ENCODE data around the gene ATP8A2. TPM values are rescaled to one million over a fixed set of nuclear protein-coding genes. Genes with fewer than 3 reads are reported as not detected.
"Not testable (repeated sequence)": the region's sequence is repeated elsewhere in the genome, so short reads cannot be mapped to it uniquely, and the experiment has no call there.

Gene ATP8A2
- total RNA-seq, result under 1 TPM; 0.67 to 0.74 TPM

DNA sequence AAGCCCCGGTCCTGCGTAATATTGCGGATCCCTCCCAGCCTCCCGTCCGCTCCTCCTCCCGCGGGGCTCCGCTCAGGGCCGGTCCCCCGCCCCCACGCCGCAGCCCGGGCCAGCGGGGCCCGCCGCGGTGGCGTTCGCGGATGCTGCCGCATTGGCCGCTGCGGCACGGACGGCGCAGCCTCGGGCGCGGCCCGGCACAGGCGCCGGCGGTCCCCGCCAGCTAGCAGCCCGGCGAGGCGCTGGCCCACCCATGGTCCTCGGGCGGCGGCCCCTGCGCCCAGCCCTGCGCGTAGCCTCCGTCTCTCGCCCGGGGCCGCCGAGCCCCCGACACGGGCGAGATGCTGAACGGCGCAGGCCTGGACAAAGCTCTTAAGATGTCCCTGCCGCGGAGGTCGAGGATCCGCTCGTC lies at the start of gene ATP8A2:
ATP8A2 (plus strand) TSS at position 100 of the 409 bp plus-strand sequence; CDS start at position 339, 239 bp downstream.
- Mint-ChIP-seq H3K4me3 (peak within 1 kb of the TSS; percentile 56 to 74), H3K27me3 (ENCODE audit: low read depth) (peaks cover 72% of the 10 kb centered on the region), H3K36me3 (ENCODE audit: insufficient read depth in 2 of 2) (no peaks in the 10 kb centered on the region), H3K9me3 (no peaks in the 10 kb centered on the region), H3K27ac (no peak within 1 kb of the TSS), H3K4me1 (ENCODE audit: low read depth) (peaks cover 4% of the 10 kb centered on the region)
- no peak for DNase-seq
- peak; percentile 54 to 56 for ATAC-seq (replicated peaks in 1 of 2)

- no peak for DNase-seq
- Mint-ChIP-seq H3K4me3 (no peak overlapping the region), H3K9me3 (no peaks in the 10 kb centered on the region), H3K4me1 (ENCODE audit: low read depth) (no peaks in the 10 kb centered on the region), H3K27ac (peak overlapping the region; percentile 17), H3K27me3 (ENCODE audit: low read depth) (no peaks in the 10 kb centered on the region), H3K36me3 (ENCODE audit: insufficient read depth in 2 of 2) (peaks cover 0 to 21% of the 10 kb centered on the region in 2 donors)
- ATAC-seq (replicated peaks in 1 of 2), result no peak
Measured at GRCh38 chr13:25324100-25324499, 47.7 kb upstream of the ATP8A2 start.

DNA sequence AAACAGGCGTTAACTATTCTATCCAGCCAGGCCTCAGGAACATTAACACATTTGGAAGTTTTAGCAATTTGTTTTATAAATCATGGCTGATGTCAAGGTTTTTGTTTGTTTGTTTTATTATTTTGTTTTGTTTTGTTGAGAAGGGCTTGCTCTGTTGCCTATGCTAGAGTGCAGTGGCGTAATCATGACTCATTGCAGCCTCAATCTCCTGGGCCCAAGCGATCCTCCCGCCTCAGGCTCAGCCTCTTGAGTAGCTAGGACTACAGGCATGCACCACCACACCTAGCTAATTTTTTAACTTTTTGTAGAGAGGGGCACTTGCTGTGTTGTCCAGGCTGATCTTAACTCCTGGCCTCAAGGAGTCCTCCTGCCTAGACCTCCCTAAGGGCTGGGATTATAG lies 42.1 kb upstream of the ATP8A2 start:
- H3K36me3 Mint-ChIP-seq (ENCODE audit: insufficient read depth in 2 of 2), result peaks cover 3 to 29% of the 10 kb centered on the region in 2 donors
- H3K9me3 Mint-ChIP-seq, result no peaks in the 10 kb centered on the region
- H3K4me3 Mint-ChIP-seq, result no peak overlapping the region
- no peak for DNase-seq
- H3K27ac Mint-ChIP-seq, result no peak overlapping the region
- no peaks in the 10 kb centered on the region for H3K27me3 Mint-ChIP-seq (ENCODE audit: low read depth)
- peaks cover 4% of the 10 kb centered on the region for H3K4me1 Mint-ChIP-seq (ENCODE audit: low read depth)
- no peak for ATAC-seq (replicated peaks in 1 of 2)

- no peak overlapping the region for H3K4me3 Mint-ChIP-seq
- no peaks in the 10 kb centered on the region for H3K9me3 Mint-ChIP-seq
- ATAC-seq (replicated peaks in 1 of 2) (no peak), DNase-seq (no peak)
- no peaks in the 10 kb centered on the region for H3K27me3 Mint-ChIP-seq (ENCODE audit: low read depth)
- no peak overlapping the region for H3K27ac Mint-ChIP-seq
- peaks cover 4% of the 10 kb centered on the region for H3K4me1 Mint-ChIP-seq (ENCODE audit: low read depth)
- H3K36me3 Mint-ChIP-seq (ENCODE audit: insufficient read depth in 2 of 2), result peaks cover 3 to 26% of the 10 kb centered on the region in 2 donors
Measured at GRCh38 chr13:25330541-25330940, 41.2 kb upstream of the ATP8A2 start.

DNA sequence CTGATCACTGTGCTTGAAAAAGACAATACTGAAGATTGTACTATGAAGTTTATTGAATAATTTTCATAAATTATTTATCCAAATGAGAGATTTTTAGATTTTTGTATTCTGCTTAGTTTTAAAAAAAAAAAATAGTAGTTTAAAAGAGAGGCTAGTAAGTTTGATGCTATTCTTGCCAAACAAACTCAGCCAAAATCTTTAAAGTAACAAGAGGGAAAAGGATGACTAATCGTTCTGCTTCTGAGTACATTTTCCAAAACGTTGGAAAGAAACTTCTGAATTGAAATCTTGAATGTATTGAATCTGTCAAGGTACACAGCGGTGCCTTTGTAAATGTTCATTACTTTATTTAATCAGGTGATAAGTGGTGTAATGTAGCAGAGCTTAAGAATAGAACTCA lies 35.9 kb upstream of the ATP8A2 start:
- no peaks in the 10 kb centered on the region for H3K9me3 Mint-ChIP-seq
- peaks cover 3 to 18% of the 10 kb centered on the region in 2 donors for H3K36me3 Mint-ChIP-seq (ENCODE audit: insufficient read depth in 2 of 2)
- H3K27me3 Mint-ChIP-seq (ENCODE audit: low read depth), result no peaks in the 10 kb centered on the region
- no peak for DNase-seq
- H3K27ac Mint-ChIP-seq, result no peak overlapping the region
- no peak overlapping the region for H3K4me3 Mint-ChIP-seq
- peaks cover 4% of the 10 kb centered on the region for H3K4me1 Mint-ChIP-seq (ENCODE audit: low read depth)
- no peak for ATAC-seq (replicated peaks in 1 of 2)

DNA sequence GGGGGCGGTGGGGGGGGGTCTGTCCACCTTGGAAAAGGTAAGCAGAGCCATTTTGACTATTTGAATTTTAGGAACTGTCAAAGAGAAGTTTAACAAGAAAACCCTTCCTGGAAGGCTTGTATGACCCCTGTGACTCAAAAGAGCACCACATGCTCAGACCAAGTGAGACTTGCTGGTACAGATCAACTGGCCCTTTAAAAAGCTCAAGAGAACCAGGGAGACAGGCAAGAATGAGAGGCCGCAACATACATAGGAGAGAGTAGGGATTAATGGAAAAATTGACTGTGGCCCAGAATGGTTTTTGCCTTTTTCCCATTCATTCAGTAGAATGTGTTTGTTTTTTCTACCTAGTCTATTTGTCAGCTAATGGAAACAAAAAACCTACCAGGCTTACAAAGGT lies 26.2 kb upstream of the ATP8A2 start:
- Mint-ChIP-seq H3K4me3 (no peak overlapping the region), H3K9me3 (no peaks in the 10 kb centered on the region), H3K27ac (no peak overlapping the region), H3K27me3 (ENCODE audit: low read depth) (no peaks in the 10 kb centered on the region), H3K4me1 (ENCODE audit: low read depth) (no peaks in the 10 kb centered on the region), H3K36me3 (ENCODE audit: insufficient read depth in 2 of 2) (peaks cover 2% of the 10 kb centered on the region in 2 donors)
- ATAC-seq (replicated peaks in 1 of 2), result no peak
- DNase-seq, result no peak

- Mint-ChIP-seq H3K36me3 (ENCODE audit: insufficient read depth in 2 of 2) (peaks cover 2% of the 10 kb centered on the region in 2 donors), H3K27ac (no peak overlapping the region), H3K4me3 (no peak overlapping the region), H3K9me3 (no peaks in the 10 kb centered on the region), H3K27me3 (ENCODE audit: low read depth) (no peaks in the 10 kb centered on the region), H3K4me1 (ENCODE audit: low read depth) (no peaks in the 10 kb centered on the region)
- no peak for DNase-seq
- no peak for ATAC-seq (replicated peaks in 1 of 2)
Measured at GRCh38 chr13:25347151-25347550, 24.6 kb upstream of the ATP8A2 start.

DNA sequence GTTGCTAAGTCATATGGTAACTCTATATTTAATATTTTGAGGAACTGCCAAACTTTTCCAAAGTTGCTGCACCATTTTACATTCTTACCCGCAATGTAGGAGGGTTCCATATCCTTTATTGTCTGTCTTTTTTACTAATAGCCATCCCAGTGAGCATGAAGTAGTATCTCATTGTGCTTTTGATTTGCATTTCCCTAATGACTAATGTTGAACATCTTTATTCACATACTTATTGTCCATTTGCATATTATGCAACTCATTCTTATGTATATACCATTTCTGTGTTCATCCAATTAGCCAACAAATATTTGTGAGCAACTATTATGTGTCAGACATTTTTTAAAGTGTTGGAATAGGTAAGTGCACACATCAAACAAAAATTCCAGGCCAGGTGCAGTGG lies 20.4 kb upstream of the ATP8A2 start:
- no peaks in the 10 kb centered on the region for H3K4me1 Mint-ChIP-seq (ENCODE audit: low read depth)
- no peak overlapping the region for H3K27ac Mint-ChIP-seq
- H3K36me3 Mint-ChIP-seq (ENCODE audit: insufficient read depth in 2 of 2), result no peaks in the 10 kb centered on the region
- H3K9me3 Mint-ChIP-seq, result no peaks in the 10 kb centered on the region
- ATAC-seq (replicated peaks in 1 of 2) (no peak), DNase-seq (no peak)
- H3K4me3 Mint-ChIP-seq, result no peak overlapping the region
- peaks cover 12% of the 10 kb centered on the region for H3K27me3 Mint-ChIP-seq (ENCODE audit: low read depth)

- H3K9me3 Mint-ChIP-seq, result no peaks in the 10 kb centered on the region
- ATAC-seq (replicated peaks in 1 of 2) (no peak), DNase-seq (no peak)
- H3K4me3 Mint-ChIP-seq, result no peak overlapping the region
- H3K4me1 Mint-ChIP-seq (ENCODE audit: low read depth), result no peaks in the 10 kb centered on the region
- peaks cover 12% of the 10 kb centered on the region for H3K27me3 Mint-ChIP-seq (ENCODE audit: low read depth)
- no peaks in the 10 kb centered on the region for H3K36me3 Mint-ChIP-seq (ENCODE audit: insufficient read depth in 2 of 2)
- no peak overlapping the region for H3K27ac Mint-ChIP-seq
Measured at GRCh38 chr13:25352230-25352629, 19.5 kb upstream of the ATP8A2 start.

DNA sequence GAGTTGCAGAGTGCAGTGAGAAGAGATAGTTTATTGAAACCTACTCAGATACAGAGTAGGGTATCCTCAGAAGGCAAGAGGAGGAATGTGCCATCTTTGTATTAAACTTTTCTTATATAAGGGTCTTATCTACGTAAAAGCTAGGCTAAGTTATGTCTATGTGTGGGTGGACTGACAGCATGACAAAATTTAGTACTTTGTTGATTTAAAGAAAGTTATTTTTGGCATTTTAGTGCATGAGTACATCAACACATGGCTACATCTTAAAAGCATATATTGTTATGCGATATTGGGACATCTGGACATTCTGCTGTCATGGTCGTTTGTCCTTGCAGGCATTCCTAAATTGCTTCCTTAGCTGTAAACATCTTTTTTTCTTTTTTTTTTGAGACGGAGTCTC lies 19.0 kb upstream of the ATP8A2 start:
- H3K4me1 Mint-ChIP-seq (ENCODE audit: low read depth), result no peaks in the 10 kb centered on the region
- H3K36me3 Mint-ChIP-seq (ENCODE audit: insufficient read depth in 2 of 2), result no peaks in the 10 kb centered on the region
- no peak overlapping the region for H3K27ac Mint-ChIP-seq
- H3K4me3 Mint-ChIP-seq, result no peak overlapping the region
- H3K27me3 Mint-ChIP-seq (ENCODE audit: low read depth), result peaks cover 13% of the 10 kb centered on the region
- DNase-seq (no peak), ATAC-seq (replicated peaks in 1 of 2) (no peak)
- no peaks in the 10 kb centered on the region for H3K9me3 Mint-ChIP-seq

DNA sequence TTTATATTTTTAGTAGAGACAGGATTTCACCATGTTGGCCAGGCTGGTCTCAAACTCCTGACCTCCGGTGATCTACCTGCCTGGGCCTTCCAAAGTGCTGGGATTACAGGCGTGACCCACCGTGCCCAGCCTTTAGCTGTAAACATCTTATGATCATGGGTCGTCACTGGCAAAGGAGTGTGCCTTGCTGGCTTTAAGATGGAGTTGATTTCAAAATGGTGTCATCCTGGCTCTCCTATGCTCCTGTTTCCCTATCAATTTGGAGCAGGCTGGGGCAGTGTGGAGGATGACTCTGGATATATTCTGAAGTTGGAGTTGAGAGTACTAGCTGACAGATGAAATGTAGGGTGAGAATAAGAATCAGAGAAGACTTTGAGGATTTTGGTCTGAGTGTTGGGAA lies 18.4 kb upstream of the ATP8A2 start:
- Mint-ChIP-seq H3K9me3 (no peaks in the 10 kb centered on the region), H3K4me3 (no peak overlapping the region), H3K27me3 (ENCODE audit: low read depth) (peaks cover 19% of the 10 kb centered on the region), H3K27ac (no peak overlapping the region), H3K4me1 (ENCODE audit: low read depth) (no peaks in the 10 kb centered on the region), H3K36me3 (ENCODE audit: insufficient read depth in 2 of 2) (no peaks in the 10 kb centered on the region)
- DNase-seq (no peak), ATAC-seq (replicated peaks in 1 of 2) (no peak)

DNA sequence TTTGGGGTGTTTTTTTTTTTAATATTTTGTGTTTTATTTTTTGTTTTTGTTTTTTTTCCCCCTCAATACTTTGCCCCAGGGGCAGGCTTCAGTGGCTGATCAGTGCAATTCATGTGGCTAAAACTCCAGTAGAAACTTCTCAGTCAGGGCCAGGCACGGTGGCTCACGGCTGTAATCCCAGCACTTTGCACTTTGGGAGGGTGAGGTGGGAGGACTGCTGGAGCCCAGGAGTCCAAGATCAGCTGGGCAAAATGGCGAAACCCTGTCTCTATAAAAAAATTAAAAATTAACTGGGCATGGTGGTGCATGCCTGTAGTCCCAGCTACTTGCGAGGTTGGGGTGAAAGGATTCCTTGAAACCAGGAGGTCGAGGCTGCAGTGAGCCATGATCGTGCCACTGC lies 17.4 kb upstream of the ATP8A2 start:
- no peak for ATAC-seq (replicated peaks in 1 of 2)
- H3K4me3 Mint-ChIP-seq, result no peak overlapping the region

DNA sequence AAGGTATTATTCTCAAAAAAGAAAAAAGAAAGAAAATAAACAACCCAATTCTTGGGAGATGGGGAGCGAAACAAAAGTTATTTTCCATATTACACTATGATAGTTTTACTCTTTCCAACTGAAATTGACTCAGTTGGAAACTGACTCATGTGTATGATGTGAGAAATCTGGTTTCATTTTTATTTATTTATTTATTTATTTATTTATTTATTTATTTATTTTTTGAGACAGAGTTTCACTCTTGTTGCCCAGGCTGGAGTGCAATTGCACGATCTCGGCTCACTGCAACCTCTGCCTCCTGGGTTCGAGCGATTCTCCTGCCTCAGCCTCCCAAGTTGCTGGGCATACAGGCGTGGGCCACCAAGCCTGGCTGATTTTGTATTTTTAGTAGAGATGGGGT lies 11.3 kb upstream of the ATP8A2 start:
- H3K36me3 Mint-ChIP-seq (ENCODE audit: insufficient read depth in 2 of 2); ATAC-seq (replicated peaks in 1 of 2); DNase-seq; H3K27me3 Mint-ChIP-seq (ENCODE audit: low read depth); H3K4me1 Mint-ChIP-seq (ENCODE audit: low read depth); H3K4me3 Mint-ChIP-seq; H3K9me3 Mint-ChIP-seq; H3K27ac Mint-ChIP-seq: not testable (repeated sequence)

More for the DNA sequence above, 17.4 kb upstream of the ATP8A2 start:
- DNase-seq, result no peak
- H3K9me3 Mint-ChIP-seq, result no peaks in the 10 kb centered on the region
- no peak overlapping the region for H3K27ac Mint-ChIP-seq
- H3K27me3 Mint-ChIP-seq (ENCODE audit: low read depth), result peaks cover 20% of the 10 kb centered on the region
- no peaks in the 10 kb centered on the region for H3K36me3 Mint-ChIP-seq (ENCODE audit: insufficient read depth in 2 of 2)
- H3K4me1 Mint-ChIP-seq (ENCODE audit: low read depth), result no peaks in the 10 kb centered on the region

- Mint-ChIP-seq H3K27ac (no peak overlapping the region), H3K27me3 (ENCODE audit: low read depth) (peaks cover 28% of the 10 kb centered on the region), H3K4me3 (no peak overlapping the region), H3K9me3 (peaks cover 0 to 3% of the 10 kb centered on the region in 2 donors), H3K36me3 (ENCODE audit: insufficient read depth in 2 of 2) (peaks cover 0 to 3% of the 10 kb centered on the region in 2 donors), H3K4me1 (ENCODE audit: low read depth) (no peaks in the 10 kb centered on the region)
- ATAC-seq (replicated peaks in 1 of 2) (no peak), DNase-seq (no peak)
Measured at GRCh38 chr13:25365720-25366235, 6.0 kb upstream of the ATP8A2 start.
